RPMI7951 (cell line): ENCODE data around the gene CKAP2L. TPM values are rescaled to one million over a fixed set of nuclear protein-coding genes. Genes with fewer than 3 reads are reported as not detected.

Source experiments
- DNase-seq: peaks from one replicate; pipeline ENCODE4 v3.0.0-alpha.2; 2012; ENCODE audit warnings: low read depth
- total RNA-seq: library from RNA; depleted of rRNA; stranded (reverse); fragments of >200 nt; shearing (Covaris generic); gene quantifications from 2 replicates; pipeline ENCODE4 v1.2.3, GENCODE V29; 2014

The CKAP2L gene
- total RNA-seq, 1 experiment from 2014 or later = 61.9 TPM

DNA sequence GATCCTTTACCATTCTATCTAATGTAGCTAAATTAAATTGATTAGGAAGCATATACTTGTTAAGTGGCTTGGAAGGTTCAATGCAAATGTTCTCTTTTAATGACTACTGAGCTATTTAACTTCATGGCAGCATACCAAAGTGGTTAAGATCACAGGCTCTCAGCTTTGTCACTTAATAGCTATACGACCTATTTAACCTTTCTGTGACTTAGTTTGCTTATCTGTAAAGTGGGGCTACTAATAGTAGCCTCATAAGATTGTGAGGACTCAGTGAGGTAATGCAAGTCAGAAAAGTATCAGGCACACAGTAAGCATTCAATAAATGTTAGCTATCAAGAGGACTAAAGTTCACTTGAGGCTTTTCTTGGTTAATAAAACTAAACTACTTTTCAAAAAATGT is 4.3 kb downstream of the CKAP2L start:
- no peak for DNase-seq

DNA sequence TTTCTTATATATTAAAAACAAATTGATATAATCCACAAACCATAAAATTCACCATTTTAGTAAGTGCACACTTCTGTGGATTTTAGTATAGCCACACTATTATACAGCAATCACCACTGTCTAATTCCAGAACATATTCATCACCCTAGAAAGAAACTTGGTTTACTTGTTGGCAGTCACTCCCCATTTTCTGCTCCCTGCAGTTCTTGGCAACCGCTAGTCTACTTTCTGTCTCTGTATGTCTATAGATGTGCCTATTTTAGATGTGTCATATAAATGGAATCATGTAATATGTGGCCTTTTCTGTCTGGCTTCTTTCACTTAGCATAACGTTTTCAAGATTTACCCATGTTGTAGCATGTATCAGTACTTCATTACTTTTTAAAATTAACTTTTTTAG is 5.7 kb downstream of the CKAP2L start:
- no peak for DNase-seq

DNA sequence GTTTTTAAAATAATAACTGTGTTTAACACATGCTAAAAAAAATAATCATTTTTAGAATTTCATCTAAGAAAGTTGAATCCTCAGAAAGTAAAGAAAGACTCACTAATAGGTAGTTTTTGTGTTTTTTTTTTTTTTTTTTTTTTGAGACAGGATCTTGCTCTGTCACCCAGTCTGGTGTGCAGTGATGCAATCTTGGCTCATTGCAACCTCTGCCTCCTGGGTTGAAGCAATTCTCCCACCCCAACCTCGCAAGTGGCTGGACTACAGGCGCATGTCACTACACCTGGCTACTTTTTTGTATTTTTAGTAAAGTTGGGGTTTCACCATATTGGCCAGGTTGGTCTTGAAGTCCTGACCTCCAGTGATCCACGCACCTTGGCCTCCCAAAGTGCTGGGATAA is 7.1 kb downstream of the CKAP2L start:
- DNase-seq = no peak

DNA sequence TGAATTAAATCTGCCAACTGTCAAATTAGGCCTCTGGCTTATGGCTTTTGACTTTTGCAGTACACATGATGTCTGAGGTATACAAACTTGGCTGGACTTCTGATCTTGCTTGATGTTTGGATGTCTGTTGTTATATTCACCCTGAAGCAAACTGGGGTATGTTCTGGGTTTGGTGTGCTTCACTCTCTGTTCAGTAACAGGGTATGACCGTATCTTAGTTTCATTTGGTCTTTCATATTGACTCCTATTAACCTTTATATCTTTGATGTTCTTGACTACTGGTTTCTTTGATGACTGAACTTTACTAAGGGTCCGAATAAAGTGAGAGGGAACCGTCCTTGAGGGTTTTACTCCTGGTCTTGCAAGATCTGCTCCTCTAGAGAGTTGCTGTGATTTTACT is 8.2 kb downstream of the CKAP2L start:
- no peak for DNase-seq

DNA sequence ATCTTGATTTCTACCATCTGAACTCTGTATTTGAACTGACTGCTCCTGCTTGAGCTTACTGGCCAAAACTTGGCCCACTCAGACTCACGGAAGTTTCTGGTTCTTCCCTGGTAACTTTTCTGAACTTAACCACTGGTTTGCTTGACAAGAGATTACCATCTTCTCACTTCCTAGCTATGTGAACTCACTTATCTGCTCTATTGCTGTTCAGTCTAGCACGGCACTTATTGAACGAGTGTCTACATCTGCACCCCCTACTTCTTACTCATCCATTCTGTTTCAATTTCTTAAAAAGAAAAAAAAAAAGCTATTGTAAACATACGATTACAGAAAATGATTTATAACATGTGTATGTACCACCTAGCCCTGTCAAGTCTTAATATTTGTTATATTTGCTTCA is 9.0 kb downstream of the CKAP2L start:
- DNase-seq = no peak

DNA sequence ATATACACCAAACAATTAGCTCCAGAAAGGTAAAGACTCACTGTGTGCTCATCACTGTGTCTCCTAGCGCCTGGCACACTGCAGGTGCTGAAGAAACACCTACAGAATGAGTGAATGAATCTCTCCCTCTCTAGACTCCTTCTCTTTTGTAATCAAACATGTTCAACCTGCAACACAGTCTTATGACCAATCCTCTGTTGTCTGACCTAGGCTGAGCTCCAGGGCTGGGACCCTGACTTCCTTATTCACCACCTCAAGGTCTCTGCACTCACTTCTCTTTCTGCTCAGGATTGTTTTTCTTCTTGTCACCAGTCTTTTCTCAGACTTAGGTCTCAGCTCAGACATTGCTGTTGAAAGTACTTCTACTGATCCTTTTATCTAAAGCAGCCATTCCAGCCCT is 9.8 kb downstream of the CKAP2L start:
- no peak for DNase-seq

DNA sequence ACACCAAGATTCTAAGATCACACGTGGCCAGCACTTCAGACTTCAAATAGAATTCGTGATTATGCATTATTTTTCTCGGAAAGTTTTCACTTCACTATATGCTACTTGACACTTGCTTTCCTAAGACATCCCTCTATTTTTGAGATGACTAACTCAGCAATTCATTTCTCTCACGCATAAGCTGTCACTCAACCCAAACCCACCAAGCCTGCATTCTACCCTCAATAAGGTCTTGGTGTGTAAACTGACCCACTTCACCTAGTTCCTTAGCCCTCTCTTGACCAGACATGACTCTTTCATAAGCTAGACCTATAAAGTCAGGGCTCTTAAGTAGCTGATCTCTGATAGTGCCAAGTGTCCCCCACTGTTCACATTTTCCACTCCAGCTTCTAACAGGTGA is 11.7 kb downstream of the CKAP2L start:
- no peak for DNase-seq

DNA sequence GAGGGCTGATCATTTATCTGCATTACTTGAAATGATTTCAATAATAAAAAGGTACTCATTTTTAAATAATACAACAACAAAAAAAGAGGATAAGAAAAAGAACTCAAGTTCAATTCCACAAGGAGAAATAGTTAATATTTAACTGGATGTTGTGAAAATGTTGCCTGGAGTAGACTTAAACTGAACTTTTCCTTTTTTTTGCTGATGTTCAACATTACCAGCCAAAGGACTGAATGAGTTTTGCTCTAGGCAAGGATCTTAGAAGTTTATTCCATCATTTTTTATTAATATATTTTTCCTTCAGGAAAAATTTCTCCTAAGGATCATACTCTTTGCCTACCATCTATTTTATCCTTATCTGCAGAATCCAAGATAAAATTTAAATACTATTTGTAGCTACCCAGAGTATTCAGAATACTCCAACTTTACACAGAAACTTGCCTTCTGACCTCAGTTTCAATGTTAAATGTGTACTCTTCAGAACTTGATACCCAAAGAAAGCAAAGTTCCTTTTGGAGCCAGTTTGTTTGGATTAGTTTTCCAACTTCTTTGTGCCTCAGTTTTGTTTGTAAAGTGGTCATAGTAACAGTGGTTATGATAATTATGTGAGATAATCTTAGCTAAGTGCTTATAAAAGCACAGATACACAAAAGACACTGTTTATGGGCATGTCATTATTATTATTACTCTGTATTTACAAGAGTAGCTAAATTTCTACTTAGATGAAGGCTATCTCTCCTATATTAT is 12.8 kb downstream of the CKAP2L start:
- DNase-seq = no peak

DNA sequence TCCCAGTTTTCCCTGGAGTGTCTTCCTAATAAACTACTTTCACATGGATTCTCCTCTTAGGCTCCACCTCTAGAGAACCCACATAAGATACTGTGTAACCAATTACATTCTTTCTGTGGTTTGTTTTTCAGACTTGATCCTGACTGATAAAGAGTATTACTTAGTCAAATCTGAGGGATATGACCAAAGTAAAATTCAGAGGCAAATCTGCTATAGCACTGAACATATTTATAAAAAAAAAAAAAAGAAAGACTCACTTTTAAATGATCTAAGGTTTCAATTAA is 13.9 kb downstream of the CKAP2L start:
- DNase-seq = peak; percentile 67

DNA sequence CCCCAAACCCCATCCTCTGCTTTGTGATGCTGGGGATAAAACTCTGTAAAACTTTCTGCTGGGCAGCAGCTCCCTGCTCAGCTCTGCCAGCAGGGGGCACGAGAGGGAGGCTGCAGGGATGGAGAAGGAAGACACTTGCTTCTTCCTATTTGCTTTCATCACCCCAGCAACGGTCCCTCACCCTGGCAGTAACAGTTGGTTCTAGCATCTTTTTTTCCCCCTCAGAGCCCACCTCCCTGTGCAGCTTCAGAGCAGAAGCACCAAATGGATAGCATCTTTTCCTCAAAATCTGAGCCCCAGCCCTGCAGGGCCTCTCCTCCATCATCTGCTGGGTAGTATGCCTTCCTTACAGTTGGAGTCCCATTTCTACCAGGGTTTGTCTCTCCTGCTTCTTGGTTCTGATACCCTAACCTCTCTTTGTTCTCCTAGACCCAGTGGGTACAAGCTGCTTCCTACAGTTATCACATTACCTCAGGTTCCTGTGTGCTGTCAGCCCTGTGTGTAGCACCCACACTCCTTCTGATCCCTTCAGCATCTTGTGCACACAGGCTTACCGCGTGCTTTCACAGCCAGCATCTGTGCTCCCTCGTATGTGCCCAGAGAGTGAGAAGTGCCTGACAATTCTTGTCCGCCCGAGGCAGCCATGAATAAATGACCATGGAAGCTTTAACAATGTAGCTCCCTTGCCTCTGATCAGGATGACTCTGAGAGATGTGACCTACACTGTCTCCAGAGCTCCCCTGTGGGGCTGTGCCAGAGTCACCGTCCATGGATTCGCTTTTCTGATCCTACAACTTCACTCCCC is 14.5 kb downstream of the CKAP2L start:
- peak; percentile 75 for DNase-seq

DNA sequence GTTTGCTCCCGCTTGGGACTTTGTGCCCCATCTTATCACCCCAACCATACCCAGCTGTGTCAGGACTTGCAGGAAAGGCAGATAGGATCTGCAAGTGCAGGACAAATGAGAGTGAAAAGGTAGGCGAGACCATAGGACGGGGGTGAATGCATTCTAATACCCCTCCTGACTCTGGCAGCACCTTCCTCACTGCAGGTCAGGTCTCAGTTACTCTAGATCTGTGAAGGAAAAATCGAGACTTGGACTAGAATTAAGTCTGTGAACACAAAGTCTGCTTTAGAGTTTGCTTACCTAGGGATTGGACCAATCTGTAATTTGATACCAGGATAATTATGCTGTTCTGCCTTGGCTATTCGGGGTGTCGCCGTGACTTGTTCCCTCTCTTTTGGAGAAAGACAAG is 23.9 kb downstream of the CKAP2L start:
- no peak for DNase-seq

DNA sequence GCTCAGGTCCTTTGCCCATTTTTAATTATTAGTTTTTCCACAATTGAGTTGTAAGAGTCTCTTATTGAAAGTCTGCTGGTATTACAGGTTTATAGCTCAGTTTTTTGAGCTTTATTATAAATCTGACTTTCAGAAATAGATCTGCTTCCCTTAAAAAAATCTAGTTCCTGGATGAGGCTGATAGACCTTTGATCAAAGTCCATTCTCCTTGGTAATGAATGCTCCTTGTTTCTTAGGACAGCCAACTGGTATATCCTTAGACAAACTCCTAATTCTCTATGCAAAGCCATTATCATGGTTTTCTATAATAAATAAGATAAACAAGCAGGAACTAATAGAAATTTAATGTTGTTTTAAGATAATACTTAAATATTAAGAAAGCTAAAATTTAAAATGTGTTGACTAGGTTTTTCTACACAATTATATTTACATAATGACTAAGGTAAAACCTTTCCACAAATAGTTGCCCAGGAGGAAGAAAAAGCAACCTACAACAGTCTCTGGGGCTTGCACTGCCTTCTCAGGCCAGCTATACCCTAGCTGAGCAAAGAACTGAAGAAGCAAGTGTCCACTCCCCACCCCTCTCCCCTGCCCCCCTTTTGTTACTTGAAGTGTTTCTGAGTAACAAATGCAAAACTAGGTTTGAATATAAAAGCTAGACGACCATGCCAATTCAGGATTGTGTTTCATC is 26.7 kb downstream of the CKAP2L start:
- DNase-seq = no peak

DNA sequence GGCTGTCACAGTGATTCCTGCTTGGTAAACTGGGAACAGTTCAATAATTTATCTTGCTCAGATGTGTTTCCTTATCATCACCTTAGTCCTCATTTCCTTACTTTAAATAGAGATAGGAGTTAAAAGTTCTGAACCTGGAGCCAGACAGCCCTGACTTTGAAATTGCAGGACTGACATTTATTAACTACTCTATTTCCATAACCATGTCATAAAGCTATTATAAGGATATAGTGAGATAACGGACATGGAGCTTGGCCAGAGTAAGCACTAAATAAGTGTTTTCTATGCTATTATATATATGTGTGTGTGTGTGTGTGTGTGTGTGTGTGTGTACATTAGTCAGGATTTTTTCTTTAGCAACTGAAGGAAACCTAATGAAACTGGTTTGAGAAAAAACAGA is 30.5 kb downstream of the CKAP2L start:
- no peak for DNase-seq

DNA sequence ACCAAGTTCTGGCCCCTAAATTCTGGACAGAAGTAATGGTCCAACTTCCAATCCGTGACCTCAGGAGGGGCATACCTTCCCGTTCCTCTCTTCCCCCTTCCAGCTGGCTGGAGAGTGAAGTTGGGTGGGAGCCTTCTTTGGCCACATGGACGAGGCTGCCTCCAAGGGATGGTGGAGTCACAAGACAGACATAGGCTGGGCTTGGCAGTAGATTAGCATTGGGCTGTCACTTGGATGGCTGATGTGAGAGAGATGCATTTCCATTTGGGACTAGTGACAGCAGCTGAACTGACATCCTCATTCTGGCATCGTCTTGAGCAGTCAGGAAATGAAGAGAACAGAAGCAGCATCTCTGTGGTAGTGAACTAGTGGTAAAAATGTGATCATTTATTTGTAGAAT is 31.0 kb downstream of the CKAP2L start:
- DNase-seq = no peak

DNA sequence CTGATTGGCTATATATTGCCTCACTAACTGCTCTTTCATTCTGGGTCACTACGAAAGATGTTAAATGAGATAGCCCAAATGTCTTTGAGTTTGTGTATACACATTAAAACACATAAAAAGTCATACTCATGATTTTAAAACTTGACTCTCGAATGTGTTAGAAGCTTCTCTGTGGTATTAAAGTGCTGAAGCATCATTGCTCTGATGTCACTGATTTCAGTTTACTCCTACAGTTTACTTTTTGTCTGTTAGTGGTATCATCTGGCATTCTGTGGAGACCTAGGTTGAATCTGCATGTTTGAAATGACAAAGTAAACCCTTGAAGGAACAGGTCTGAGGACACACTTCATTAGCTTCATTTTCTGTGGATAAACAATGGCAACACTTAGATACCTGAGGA is 32.9 kb downstream of the CKAP2L start:
- DNase-seq = no peak

DNA sequence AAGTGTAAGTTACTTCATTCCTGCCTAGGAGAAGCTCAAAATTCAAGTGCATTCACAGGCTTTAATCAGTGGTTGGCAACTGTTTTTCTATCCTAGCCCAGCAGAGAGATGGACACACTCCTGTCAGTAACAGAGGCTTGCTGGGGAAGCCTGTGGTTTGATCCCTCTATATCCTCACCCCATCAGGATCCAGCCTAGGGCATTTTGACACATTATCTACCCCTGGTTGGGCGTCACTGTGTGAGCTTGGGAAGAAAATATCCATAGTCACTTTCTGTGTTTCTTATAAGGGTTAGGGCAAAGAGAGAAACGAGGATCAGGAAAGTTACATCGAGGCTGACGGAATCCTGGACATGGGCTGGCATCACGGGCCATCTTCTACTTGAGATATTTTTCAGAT is 33.6 kb downstream of the CKAP2L start:
- peak; percentile 49 for DNase-seq

DNA sequence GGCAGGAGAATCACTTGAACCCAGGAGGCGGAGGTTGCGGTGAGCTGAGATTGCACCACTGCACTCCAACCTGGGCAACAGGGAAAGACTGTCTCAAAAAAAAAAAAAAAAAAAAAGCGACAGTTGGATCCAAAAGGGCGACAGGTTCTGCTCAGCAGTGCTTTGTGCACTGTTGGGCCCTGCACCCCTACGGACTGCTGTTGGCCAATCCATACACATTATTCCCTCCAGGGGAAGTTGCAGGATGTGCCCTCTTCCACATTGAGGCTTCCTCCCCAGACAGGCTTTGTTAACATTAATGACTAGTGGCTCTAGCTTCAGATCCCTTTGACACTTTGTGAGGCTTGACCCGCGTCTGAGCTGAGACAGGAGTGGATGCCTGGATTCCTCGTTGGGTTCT is 34.2 kb downstream of the CKAP2L start:
- no peak for DNase-seq

DNA sequence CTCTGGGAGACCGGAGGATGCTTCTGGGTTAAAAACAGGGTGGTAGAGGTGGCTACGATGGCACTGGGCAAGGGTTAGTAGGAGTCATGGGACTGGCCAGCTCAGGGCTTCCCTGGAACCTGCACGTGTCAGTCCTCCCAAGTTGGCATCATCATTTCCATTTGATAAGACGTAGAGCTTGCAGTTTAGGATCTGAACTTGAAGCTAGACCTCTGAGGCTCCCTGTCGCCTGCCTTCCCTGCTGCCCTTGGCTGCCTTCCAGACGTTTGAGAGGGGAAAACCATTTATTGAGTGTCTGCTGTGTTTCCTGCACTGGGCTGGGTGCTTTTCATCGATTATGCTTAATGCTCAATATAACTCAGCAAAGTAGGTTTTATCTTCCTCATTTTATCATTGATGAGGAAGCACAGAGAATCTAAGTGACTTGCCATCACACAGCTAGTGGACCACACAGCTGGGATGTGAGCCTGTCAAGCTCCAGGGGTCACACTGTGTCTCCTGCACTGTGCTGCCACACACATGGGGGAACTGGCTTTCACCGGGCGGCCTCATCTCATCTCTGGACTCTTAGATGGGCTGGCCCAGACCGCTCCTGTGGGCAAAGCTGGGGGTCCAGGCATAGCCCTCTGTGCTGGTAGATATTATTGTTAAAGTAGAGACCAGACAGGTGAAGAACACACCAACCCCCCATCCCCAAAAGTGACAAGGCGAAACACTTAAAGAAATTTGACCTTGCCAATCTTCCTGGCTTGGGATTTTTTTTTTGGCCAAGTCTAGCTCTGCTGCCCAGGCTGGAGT is 35.8 kb downstream of the CKAP2L start:
- DNase-seq = no peak

DNA sequence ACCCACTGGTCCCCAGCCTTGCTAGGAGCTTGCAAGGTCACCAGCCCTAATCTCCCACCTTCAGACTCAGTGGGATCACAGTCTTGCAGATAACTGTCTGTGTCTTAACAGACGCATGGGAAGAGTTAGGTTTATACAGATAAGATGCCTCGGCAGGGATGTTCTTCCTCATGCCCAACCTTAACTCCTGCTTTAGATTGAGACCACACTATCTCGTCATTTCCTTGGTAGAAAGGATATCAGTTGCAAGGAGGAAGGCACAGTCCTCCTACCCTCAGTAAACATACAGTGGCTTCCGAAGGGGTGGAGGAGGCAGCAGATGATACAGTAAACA is 36.4 kb downstream of the CKAP2L start:
- no peak for DNase-seq

DNA sequence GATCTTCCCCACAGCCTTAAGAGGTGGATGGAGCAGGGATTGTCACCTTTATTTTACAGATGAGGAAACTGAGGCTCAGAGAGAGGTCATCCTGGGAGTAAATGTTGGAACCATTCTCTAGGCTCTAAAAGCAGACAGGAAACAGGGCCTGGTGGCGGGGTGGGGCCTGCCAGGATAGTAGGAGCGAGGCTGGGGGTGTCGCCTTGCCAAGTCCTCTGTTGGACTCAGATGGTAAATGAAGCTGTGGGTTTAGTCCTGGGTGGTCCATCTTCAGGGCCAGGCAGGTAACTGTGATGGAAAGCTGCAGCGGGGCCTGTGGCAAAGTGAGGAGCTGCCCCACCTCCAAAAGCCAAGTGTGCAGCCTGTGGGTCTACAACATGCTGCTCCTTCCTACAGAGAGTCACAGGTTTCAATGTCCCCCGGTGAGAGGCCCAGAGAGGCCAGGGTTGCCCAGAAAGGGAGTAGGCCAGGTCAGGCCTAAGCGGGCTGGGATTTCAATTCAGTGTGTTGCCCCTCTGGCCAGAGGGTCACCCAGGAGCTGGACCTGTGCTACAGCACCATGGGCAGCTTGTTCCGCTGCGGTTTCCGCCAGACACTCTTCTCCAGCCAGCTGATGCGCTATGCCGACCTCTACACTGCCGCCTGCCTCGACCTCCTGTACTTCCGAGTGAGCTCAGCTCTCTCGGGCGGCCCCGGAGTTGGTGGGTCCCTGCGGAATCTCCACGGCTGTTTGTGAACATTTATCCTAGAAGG is 37.0 kb downstream of the CKAP2L start:
- no peak for DNase-seq

DNA sequence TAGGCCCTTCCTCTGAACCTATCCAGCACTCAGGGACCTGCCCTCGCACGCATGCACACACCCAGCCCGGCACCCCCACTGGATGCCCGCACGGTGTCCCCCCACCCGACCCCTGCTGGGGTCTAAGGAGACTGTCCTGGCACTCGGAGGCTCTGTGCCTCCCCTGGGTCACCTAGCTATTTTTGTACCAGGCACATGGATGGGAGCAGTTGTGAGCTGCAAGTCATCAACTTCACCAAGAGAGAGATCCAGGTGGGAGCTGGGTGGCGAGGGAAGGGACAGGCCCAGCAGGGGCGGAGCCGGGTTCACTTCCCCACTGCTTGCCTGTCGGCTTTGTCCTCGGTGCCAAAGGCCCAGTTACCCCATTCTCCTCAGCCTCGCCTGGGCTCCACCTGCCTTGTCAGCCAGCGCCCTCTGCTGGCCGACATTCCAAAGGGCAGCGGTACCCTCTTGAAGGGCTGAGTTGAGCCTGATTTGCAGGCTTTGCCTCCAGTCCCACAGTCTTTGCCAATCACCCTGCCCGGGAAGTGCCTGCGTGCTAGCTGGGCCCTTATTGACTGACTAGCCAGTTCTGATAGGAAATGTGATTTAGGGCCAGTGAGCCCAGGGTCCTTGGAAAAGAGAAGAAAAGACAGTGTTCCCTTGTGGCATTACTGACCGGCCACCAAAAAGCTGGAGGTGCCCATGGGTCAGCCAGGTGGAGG is 37.8 kb downstream of the CKAP2L start:
- peak; percentile 86 for DNase-seq
